GM18858 (cell line): ENCODE results near the gene CTBS.

Source experiments
- ATAC-seq: cut with Tn5 transposase; IDR thresholded peaks from one replicate; pipeline ENCODE4 v1.9.1; 2021; ENCODE audit not compliant: unreplicated experiment

Gene CTBS

GRCh38 chr1:84587099-84587498 is 12.9 kb upstream of the CTBS start:
- no peak for ATAC-seq

GRCh38 chr1:84585803-84586202 is 11.6 kb upstream of the CTBS start:
- no peak for ATAC-seq

GRCh38 chr1:84584126-84584525 is 9.9 kb upstream of the CTBS start:
- no peak for ATAC-seq

- ATAC-seq = no peak
Measured at GRCh38 chr1:84583648-84584047, 9.4 kb upstream of the CTBS start.

GRCh38 chr1:84582802-84583587 is 8.8 kb upstream of the CTBS start:
- no peak for ATAC-seq

- ATAC-seq = no peak
Measured at GRCh38 chr1:84581648-84582047, 7.4 kb upstream of the CTBS start.

GRCh38 chr1:84574936-84575335 is 696 bp upstream of the CTBS start:
- ATAC-seq = no peak

- no peak for ATAC-seq
Measured at GRCh38 chr1:84573481-84573966, 716 bp downstream of the CTBS start.

GRCh38 chr1:84571150-84571535 is 3.1 kb downstream of the CTBS start:
- ATAC-seq = no peak

GRCh38 chr1:84570436-84571149 is 3.6 kb downstream of the CTBS start:
- no peak for ATAC-seq

GRCh38 chr1:84569216-84569615 is 5.0 kb downstream of the CTBS start:
- ATAC-seq = no peak

- ATAC-seq = no peak
Measured at GRCh38 chr1:84550826-84551225, 23.4 kb downstream of the CTBS start.

- ATAC-seq = no peak
Measured at GRCh38 chr1:84541679-84542078, 32.6 kb downstream of the CTBS start.

- ATAC-seq = no peak
Measured at GRCh38 chr1:84540759-84541158, 33.5 kb downstream of the CTBS start.

GRCh38 chr1:84539972-84540371 is 34.3 kb downstream of the CTBS start:
- ATAC-seq = no peak

- ATAC-seq = no peak
Measured at GRCh38 chr1:84538599-84538998, 35.6 kb downstream of the CTBS start.

- no peak for ATAC-seq
Measured at GRCh38 chr1:84525779-84526178, 48.5 kb downstream of the CTBS start.

GRCh38 chr1:84524590-84524989 is 49.6 kb downstream of the CTBS start:
- no peak for ATAC-seq

GRCh38 chr1:84510668-84511067 is 63.6 kb downstream of the CTBS start:
- no peak for ATAC-seq

GRCh38 chr1:84510165-84510564 is 64.1 kb downstream of the CTBS start:
- no peak for ATAC-seq

GRCh38 chr1:84509029-84509428 is 65.2 kb downstream of the CTBS start:
- ATAC-seq = no peak

- no peak for ATAC-seq
Measured at GRCh38 chr1:84508510-84508909, 65.7 kb downstream of the CTBS start.
